ENCODE data around the gene ITGAE. TPM values are rescaled to one million over a fixed set of nuclear protein-coding genes. Genes with fewer than 3 reads are reported as not detected.

ITGAE gene
- total RNA-seq, 1 experiment from 2014 or later: 20.9 TPM

- no peaks in the 10 kb centered on the region for H3K36me3 ChIP-seq (ENCODE audit: control insufficient read depth, insufficient read depth, low read length)
- no peaks in the 10 kb centered on the region for H3K9me3 ChIP-seq (ENCODE audit: control insufficient read depth, insufficient read depth, low read depth, low read length)
- no peaks in the 10 kb centered on the region for H3K27me3 ChIP-seq (ENCODE audit: control insufficient read depth, insufficient read depth, low read length)
- in situ Hi-C loops (cut with HindIII; ENCODE audit: low pct_unique_long_range_greater_than_20kb, low sequenced_read_pairs): no loop called here
- H3K4me1 ChIP-seq (ENCODE audit: control insufficient read depth, insufficient read depth, low read length): no peaks in the 10 kb centered on the region
- no peak overlapping the region for H3K4me3 ChIP-seq (ENCODE audit: low read depth in 2 of 2, low read length in 2 of 2)
- no peak for DNase-seq (ENCODE audit: low read depth, low spot score)
- CTCF ChIA-PET: no interaction called here
- intact Hi-C loops (cut with micrococcal nuclease; ENCODE audit: unreplicated experiment): no loop called here
- POLR2A ChIA-PET: no interaction called here
- no TSS peak for BruUV-seq (replicated peaks)
- no peak for ATAC-seq
- H3K27ac ChIP-seq (ENCODE audit: low read length): no peak overlapping the region
- TF ChIP-seq POLR2AphosphoS5 (IDR thresholded peaks at IDR 0.05; ENCODE audit: low read depth, low read length) (no peak), TCF7L2 (IDR thresholded peaks at IDR 0.05; ENCODE audit: low read depth, low read length) (no peak), SIN3A (IDR thresholded peaks at IDR 0.05; ENCODE audit: borderline replicate concordance, insufficient read depth, low read depth, low read length) (no peak)
- TF ChIP-seq, protein P1, sequence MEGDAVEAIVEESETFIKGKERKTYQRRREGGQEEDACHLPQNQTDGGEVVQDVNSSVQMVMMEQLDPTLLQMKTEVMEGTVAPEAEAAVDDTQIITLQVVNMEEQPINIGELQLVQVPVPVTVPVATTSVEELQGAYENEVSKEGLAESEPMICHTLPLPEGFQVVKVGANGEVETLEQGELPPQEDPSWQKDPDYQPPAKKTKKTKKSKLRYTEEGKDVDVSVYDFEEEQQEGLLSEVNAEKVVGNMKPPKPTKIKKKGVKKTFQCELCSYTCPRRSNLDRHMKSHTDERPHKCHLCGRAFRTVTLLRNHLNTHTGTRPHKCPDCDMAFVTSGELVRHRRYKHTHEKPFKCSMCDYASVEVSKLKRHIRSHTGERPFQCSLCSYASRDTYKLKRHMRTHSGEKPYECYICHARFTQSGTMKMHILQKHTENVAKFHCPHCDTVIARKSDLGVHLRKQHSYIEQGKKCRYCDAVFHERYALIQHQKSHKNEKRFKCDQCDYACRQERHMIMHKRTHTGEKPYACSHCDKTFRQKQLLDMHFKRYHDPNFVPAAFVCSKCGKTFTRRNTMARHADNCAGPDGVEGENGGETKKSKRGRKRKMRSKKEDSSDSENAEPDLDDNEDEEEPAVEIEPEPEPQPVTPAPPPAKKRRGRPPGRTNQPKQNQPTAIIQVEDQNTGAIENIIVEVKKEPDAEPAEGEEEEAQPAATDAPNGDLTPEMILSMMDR (IDR thresholded peaks at IDR 0.05): no peak
- TF ChIP-seq, protein P2, sequence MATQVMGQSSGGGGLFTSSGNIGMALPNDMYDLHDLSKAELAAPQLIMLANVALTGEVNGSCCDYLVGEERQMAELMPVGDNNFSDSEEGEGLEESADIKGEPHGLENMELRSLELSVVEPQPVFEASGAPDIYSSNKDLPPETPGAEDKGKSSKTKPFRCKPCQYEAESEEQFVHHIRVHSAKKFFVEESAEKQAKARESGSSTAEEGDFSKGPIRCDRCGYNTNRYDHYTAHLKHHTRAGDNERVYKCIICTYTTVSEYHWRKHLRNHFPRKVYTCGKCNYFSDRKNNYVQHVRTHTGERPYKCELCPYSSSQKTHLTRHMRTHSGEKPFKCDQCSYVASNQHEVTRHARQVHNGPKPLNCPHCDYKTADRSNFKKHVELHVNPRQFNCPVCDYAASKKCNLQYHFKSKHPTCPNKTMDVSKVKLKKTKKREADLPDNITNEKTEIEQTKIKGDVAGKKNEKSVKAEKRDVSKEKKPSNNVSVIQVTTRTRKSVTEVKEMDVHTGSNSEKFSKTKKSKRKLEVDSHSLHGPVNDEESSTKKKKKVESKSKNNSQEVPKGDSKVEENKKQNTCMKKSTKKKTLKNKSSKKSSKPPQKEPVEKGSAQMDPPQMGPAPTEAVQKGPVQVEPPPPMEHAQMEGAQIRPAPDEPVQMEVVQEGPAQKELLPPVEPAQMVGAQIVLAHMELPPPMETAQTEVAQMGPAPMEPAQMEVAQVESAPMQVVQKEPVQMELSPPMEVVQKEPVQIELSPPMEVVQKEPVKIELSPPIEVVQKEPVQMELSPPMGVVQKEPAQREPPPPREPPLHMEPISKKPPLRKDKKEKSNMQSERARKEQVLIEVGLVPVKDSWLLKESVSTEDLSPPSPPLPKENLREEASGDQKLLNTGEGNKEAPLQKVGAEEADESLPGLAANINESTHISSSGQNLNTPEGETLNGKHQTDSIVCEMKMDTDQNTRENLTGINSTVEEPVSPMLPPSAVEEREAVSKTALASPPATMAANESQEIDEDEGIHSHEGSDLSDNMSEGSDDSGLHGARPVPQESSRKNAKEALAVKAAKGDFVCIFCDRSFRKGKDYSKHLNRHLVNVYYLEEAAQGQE (IDR thresholded peaks at IDR 0.05; ENCODE audit: insufficient read depth in 1 of 2, low read depth in 2 of 2, low read length in 1 of 2): no peak
Observed at GRCh38 chr17:3805581-3805980, 4.6 kb upstream of the ITGAE start.

GRCh38 chr17:3804503-3804931 is 3.5 kb upstream of the ITGAE start:
- no peaks in the 10 kb centered on the region for H3K9me3 ChIP-seq (ENCODE audit: control insufficient read depth, insufficient read depth, low read depth, low read length)
- no peaks in the 10 kb centered on the region for H3K4me1 ChIP-seq (ENCODE audit: control insufficient read depth, insufficient read depth, low read length)
- intact Hi-C loops (cut with micrococcal nuclease; ENCODE audit: unreplicated experiment): no loop called here
- CTCF ChIA-PET: no interaction called here
- no peaks in the 10 kb centered on the region for H3K27me3 ChIP-seq (ENCODE audit: control insufficient read depth, insufficient read depth, low read length)
- ATAC-seq (peak; percentile 59), DNase-seq (ENCODE audit: low read depth, low spot score) (no peak)
- H3K27ac ChIP-seq (ENCODE audit: low read length): no peak overlapping the region
- no peak overlapping the region for H3K4me3 ChIP-seq (ENCODE audit: low read depth in 2 of 2, low read length in 2 of 2)
- POLR2A ChIA-PET: no interaction called here
- BruUV-seq (replicated peaks): no TSS peak
- TF ChIP-seq, protein P1 (IDR thresholded peaks at IDR 0.05): no peak
- TF ChIP-seq TCF7L2 (IDR thresholded peaks at IDR 0.05; ENCODE audit: low read depth, low read length): no peak
- no peak for TF ChIP-seq SIN3A (IDR thresholded peaks at IDR 0.05; ENCODE audit: borderline replicate concordance, insufficient read depth, low read depth, low read length)
- TF ChIP-seq, protein P2 (IDR thresholded peaks at IDR 0.05; ENCODE audit: insufficient read depth in 1 of 2, low read depth in 2 of 2, low read length in 1 of 2): no peak
- TF ChIP-seq POLR2AphosphoS5 (IDR thresholded peaks at IDR 0.05; ENCODE audit: low read depth, low read length): no peak
- H3K36me3 ChIP-seq (ENCODE audit: control insufficient read depth, insufficient read depth, low read length): no peaks in the 10 kb centered on the region
- in situ Hi-C loops (cut with HindIII; ENCODE audit: low pct_unique_long_range_greater_than_20kb, low sequenced_read_pairs): no loop called here

All from Panc1 (cell line).